ENCODE measurements around the gene DNAI1.
A peak's percentile ranks its signal among the peaks of the same experiment; 100 is the strongest.

The DNAI1 gene

GRCh38 chr9:34546102-34546833 lies 87.7 kb downstream of the DNAI1 start:
- no peak overlapping the region for H3K4me3 ChIP-seq (ENCODE audit: low read depth, low read length)
- TF ChIP-seq, protein P1, sequence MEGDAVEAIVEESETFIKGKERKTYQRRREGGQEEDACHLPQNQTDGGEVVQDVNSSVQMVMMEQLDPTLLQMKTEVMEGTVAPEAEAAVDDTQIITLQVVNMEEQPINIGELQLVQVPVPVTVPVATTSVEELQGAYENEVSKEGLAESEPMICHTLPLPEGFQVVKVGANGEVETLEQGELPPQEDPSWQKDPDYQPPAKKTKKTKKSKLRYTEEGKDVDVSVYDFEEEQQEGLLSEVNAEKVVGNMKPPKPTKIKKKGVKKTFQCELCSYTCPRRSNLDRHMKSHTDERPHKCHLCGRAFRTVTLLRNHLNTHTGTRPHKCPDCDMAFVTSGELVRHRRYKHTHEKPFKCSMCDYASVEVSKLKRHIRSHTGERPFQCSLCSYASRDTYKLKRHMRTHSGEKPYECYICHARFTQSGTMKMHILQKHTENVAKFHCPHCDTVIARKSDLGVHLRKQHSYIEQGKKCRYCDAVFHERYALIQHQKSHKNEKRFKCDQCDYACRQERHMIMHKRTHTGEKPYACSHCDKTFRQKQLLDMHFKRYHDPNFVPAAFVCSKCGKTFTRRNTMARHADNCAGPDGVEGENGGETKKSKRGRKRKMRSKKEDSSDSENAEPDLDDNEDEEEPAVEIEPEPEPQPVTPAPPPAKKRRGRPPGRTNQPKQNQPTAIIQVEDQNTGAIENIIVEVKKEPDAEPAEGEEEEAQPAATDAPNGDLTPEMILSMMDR (IDR thresholded peaks at IDR 0.05; ENCODE audit: low read depth, low read length, missing control alignments), result no peak
- no peak for DNase-seq (ENCODE audit: low read depth)
- in situ Hi-C loops (cut with HindIII; ENCODE audit: low sequenced_read_pairs), result no loop called here

DNA sequence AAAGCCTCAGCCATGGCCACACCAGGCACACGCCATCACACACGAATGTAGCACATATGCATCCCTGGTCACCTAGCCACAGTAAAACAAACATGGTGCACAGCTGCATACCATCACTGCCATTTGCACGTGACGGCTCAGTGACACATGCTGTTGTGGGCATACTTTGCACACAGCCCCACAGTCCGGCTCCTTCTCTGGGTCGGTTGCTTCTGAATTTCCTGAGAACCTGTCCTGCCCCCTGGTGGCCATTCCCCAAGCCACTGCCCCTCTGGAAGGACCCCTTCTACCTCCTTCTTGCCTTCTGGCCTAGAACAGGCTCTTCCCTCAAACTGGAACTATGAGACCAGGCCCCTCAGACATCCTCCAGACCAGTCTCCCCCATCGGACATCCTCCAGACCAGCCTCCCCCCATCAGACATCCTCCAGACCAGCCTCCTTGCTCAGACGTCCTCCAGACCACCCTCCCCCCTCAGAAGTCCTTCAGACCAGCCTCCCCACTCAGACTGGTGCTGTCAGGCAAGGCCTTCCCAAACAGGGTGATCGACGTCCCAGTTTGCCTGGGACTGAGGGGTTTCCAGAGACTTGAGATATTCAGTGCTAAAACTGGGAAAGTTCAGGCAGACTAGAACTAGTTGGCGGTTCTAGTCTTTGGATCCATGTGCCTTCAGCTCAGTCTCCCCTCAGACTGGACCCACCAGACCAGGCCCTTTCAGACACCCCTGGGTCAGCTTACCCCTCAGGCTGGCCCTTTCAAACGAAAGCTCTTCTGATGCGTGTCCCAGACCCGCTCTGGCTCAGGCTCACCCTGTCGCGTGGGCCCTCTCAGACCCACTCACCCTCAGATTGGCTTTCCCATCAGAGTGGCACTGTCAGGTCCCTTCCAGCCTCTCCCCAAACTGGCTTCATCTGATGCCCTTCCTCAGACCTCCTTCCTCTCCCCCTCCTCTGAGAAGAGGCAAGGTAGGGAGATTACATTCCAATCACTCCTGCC lies 88.5 kb downstream of the DNAI1 start:
- no peak overlapping the region for H3K4me3 ChIP-seq (ENCODE audit: low read depth, low read length)
- TF ChIP-seq, protein P1 (IDR thresholded peaks at IDR 0.05; ENCODE audit: low read depth, low read length, missing control alignments), result peak; percentile 80
- in situ Hi-C loops (cut with HindIII; ENCODE audit: low sequenced_read_pairs), result no loop called here
- DNase-seq (ENCODE audit: low read depth), result peak; percentile 49

DNA sequence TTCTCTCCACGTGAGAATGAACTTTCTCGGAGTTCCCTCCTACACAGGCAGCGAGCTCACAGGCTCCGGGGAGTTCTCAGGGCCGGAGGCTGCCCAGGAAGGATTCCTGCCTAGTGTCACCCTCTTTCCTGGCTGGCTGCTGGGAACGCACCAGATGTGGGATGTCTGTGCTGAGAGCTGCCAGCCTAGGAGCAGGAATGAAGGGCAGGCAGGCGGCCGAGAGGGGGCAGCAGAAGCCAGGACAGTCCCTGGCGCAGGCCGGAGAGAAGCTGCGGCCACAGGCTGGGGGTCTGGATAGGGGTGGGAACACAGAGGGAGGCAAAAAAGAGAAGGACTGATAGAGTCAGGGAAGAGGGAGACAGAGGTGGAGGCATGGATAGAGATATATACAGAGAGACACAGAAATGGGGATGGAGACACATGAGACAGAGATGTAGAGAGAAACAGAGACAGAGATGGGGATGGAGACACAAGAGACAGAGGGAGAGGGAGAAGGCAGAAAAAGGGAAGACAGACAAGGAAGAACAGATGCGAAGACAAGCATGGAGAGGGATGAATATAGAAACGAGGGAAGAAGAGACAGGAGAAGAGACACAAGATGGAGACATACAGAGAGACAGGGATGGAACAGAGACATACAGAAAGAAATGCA lies 89.5 kb downstream of the DNAI1 start:
- H3K4me3 ChIP-seq (ENCODE audit: low read depth, low read length), result no peak overlapping the region
- in situ Hi-C loops (cut with HindIII; ENCODE audit: low sequenced_read_pairs), result no loop called here
- TF ChIP-seq, protein P1 (IDR thresholded peaks at IDR 0.05; ENCODE audit: low read depth, low read length, missing control alignments), result peak; percentile 90
- DNase-seq (ENCODE audit: low read depth), result peak; percentile 9

GRCh38 chr9:34549407-34549732 lies 90.8 kb downstream of the DNAI1 start:
- TF ChIP-seq, protein P1 (IDR thresholded peaks at IDR 0.05; ENCODE audit: low read depth, low read length, missing control alignments), result no peak
- in situ Hi-C loops (cut with HindIII; ENCODE audit: low sequenced_read_pairs), result no loop called here
- DNase-seq (ENCODE audit: low read depth), result no peak
- no peak overlapping the region for H3K4me3 ChIP-seq (ENCODE audit: low read depth, low read length)

- TF ChIP-seq, protein P1 (IDR thresholded peaks at IDR 0.05; ENCODE audit: low read depth, low read length, missing control alignments), result no peak
- H3K4me3 ChIP-seq (ENCODE audit: low read depth, low read length), result no peak overlapping the region
- in situ Hi-C loops (cut with HindIII; ENCODE audit: low sequenced_read_pairs), result no loop called here
- no peak for DNase-seq (ENCODE audit: low read depth)
Observed at GRCh38 chr9:34550016-34550680, 91.5 kb downstream of the DNAI1 start.

Measured in astrocyte of the cerebellum (primary cell).